Neuronal stem cell (in vitro differentiated cells): Measurements from ENCODE around the gene MEN1.
A peak's percentile ranks its signal among the peaks of the same experiment; 100 is the strongest.

ENCODE experiments used
- DNase-seq: peaks from one replicate; pipeline ENCODE4 v3.0.0-alpha.2; 2013; ENCODE audit warnings: low spot score
- H2AFZ ChIP-seq: one replicate; pipeline ENCODE4 v1.6.1; 2013; ENCODE audit warnings: mild to moderate bottlenecking, low read length, inconsistent platforms
- H2AK5ac ChIP-seq: 2 replicates; pipeline ENCODE4 v1.6.1; 2013; ENCODE audit warnings: low read depth, mild to moderate bottlenecking, inconsistent platforms, low read length, moderate library complexity, mixed read lengths
- H2BK120ac ChIP-seq: 2 replicates; pipeline ENCODE4 v1.6.1; 2013; ENCODE audit warnings: low read depth, mild to moderate bottlenecking, inconsistent platforms, low read length, moderate library complexity, mixed read lengths
- H2BK12ac ChIP-seq: one replicate; pipeline ENCODE4 v1.6.1; 2013; ENCODE audit warnings: low read length, inconsistent platforms
- H2BK15ac ChIP-seq: 2 replicates; pipeline ENCODE4 v1.6.1; 2013; ENCODE audit warnings: mild to moderate bottlenecking, low read length, inconsistent platforms, mixed read lengths
- H2BK5ac ChIP-seq: one replicate; pipeline ENCODE4 v1.6.1; 2013; ENCODE audit warnings: inconsistent platforms, mild to moderate bottlenecking, low read length, moderate library complexity
- H3K14ac ChIP-seq: one replicate; pipeline ENCODE4 v1.6.1; 2013; ENCODE audit warnings: low read length, inconsistent platforms
- H3K18ac ChIP-seq: 2 replicates; pipeline ENCODE4 v1.6.1; 2013; ENCODE audit warnings: low read length, inconsistent platforms
- H3K23ac ChIP-seq: 2 replicates; pipeline ENCODE4 v1.6.1; 2013; ENCODE audit warnings: low read depth, mild to moderate bottlenecking, mixed read lengths, low read length, inconsistent platforms; ENCODE audit not compliant: poor library complexity
- H3K27ac ChIP-seq: replicated peaks from 3 replicates; pipeline ENCODE4 v1.5.1; 2013; ENCODE audit warnings: low read length, inconsistent platforms
- H3K27me3 ChIP-seq, 3 experiments: 2 replicates each; pipeline ENCODE4 v1.6.1; 2013; ENCODE audit warnings: low read length in 3 of 3, mild to moderate bottlenecking in 2 of 3, inconsistent platforms in 1 of 3, low read depth in 1 of 3, mixed read lengths in 1 of 3, moderate library complexity in 1 of 3; ENCODE audit not compliant: control insufficient read depth in 3 of 3, insufficient read depth in 3 of 3
- H3K36me3 ChIP-seq, 2 donors: replicated peaks in 1 of 2; 2 replicates each; pipeline ENCODE4 v1.6.1; 2013; ENCODE audit warnings: low read length in 2 of 2; ENCODE audit not compliant: control insufficient read depth in 2 of 2, insufficient read depth in 2 of 2
- H3K4ac ChIP-seq: 2 replicates; pipeline ENCODE4 v1.6.1; 2013; ENCODE audit warnings: inconsistent platforms, mild to moderate bottlenecking, low read length, moderate library complexity
- H3K4me1 ChIP-seq, 2 donors: 1 replicate in 1 of 2; 2 replicates in 1 of 2; pipeline ENCODE4 v1.6.1; 2013; ENCODE audit warnings: low read length in 2 of 2, low read depth in 1 of 2; ENCODE audit not compliant: control insufficient read depth in 2 of 2, insufficient read depth in 1 of 2
- H3K4me2 ChIP-seq: one replicate; pipeline ENCODE4 v1.6.1; 2013; ENCODE audit warnings: mild to moderate bottlenecking, low read length, inconsistent platforms; ENCODE audit not compliant: insufficient read depth, poor library complexity, severe bottlenecking
- H3K4me3 ChIP-seq, 2 donors: 2 replicates each; pipeline ENCODE4 v1.5.1; 2013; ENCODE audit warnings: low read length in 2 of 2, mild to moderate bottlenecking in 2 of 2, inconsistent platforms in 1 of 2, moderate library complexity in 1 of 2
- H3K79me1 ChIP-seq: one replicate; pipeline ENCODE4 v1.6.1; 2013; ENCODE audit warnings: low read depth, mild to moderate bottlenecking, inconsistent platforms, low read length, moderate library complexity
- H3K9ac ChIP-seq: one replicate; pipeline ENCODE4 v1.6.1; 2013; ENCODE audit warnings: mild to moderate bottlenecking, low read depth, low read length, inconsistent platforms; ENCODE audit not compliant: poor library complexity
- H3K9me3 ChIP-seq, 2 donors: replicated peaks in 1 of 2; 2 replicates each; pipeline versions ENCODE3 to v1.6.1; 2013; ENCODE audit warnings: low read length in 2 of 2, mild to moderate bottlenecking in 2 of 2, inconsistent platforms in 1 of 2, low read depth in 1 of 2, mixed read lengths in 1 of 2, moderate library complexity in 1 of 2; ENCODE audit not compliant: control insufficient read depth in 2 of 2, insufficient read depth in 1 of 2
- H4K8ac ChIP-seq: one replicate; pipeline ENCODE4 v1.6.1; 2013; ENCODE audit warnings: low read depth, mild to moderate bottlenecking, inconsistent platforms, low read length, moderate library complexity
- H4K91ac ChIP-seq: one replicate; pipeline ENCODE4 v1.6.1; 2013; ENCODE audit warnings: low read length, low read depth, mild to moderate bottlenecking, inconsistent platforms; ENCODE audit not compliant: poor library complexity
- WGBS, 2 donors: extraction: QIAGEN DNeasy Blood & Tissue Kit; methylation state at CpG; one replicate each; pipeline ENCODE4 v1.1.7; 2013; ENCODE audit warnings: missing lambda C conversion rate in 2 of 2, mixed read lengths in 1 of 2; ENCODE audit not compliant: insufficient read length in 2 of 2, insufficient replicate concordance in 1 of 2; ENCODE audit errors: extremely low coverage in 2 of 2; 5-methylcytosine and 5-hydroxymethylcytosine counted together

Gene MEN1

DNA sequence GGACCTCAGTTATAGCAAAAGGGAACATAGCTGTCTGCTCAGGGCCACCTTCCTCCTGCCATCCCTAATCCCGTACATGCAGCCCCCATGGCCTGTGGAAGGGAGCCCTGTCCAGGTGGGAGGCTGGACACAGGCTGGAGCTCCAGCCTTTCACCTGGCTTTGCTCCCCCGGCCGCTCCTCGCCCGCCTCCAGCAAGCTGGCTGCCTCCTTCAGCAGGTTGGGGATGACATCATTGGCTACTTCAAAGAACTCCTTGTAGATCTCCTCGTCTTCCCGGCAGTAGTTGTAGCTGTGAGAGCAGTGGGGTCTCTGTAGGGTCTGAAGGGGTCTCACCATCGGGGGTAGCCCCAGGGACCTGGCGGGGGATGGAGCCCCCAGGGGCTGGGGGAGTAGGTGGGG, 4.9 kb downstream of the MEN1 start:
- no peak overlapping the region for H3K4me2 ChIP-seq
- H3K9ac ChIP-seq: no peak overlapping the region
- no peak overlapping the region for H3K4ac ChIP-seq
- H2BK5ac ChIP-seq: no peak overlapping the region
- H3K9me3 ChIP-seq: no peaks in the 10 kb centered on the region
- no peaks in the 10 kb centered on the region for H3K27me3 ChIP-seq
- H2BK120ac ChIP-seq: no peak overlapping the region
- peaks cover 10% of the 10 kb centered on the region for H3K79me1 ChIP-seq
- no peak overlapping the region for H4K8ac ChIP-seq
- H2AK5ac ChIP-seq: no peak overlapping the region
- no peak overlapping the region for H3K18ac ChIP-seq
- no peak overlapping the region for H3K4me3 ChIP-seq
- peaks cover 14 to 15% of the 10 kb centered on the region in 2 donors for H3K4me1 ChIP-seq
- no peak for DNase-seq
- no peak overlapping the region for H2AFZ ChIP-seq
- no peak overlapping the region for H2BK15ac ChIP-seq
- peak overlapping the region; percentile 80 for H3K23ac ChIP-seq
- H3K36me3 ChIP-seq: peaks cover 31 to 52% of the 10 kb centered on the region in 2 donors
- WGBS, 2 donors: no CpG with 5 or more reads among the region's 9 CpGs
- H4K91ac ChIP-seq: no peak overlapping the region
- no peak overlapping the region for H3K27ac ChIP-seq
- H3K14ac ChIP-seq: no peak overlapping the region
- no peak overlapping the region for H2BK12ac ChIP-seq

DNA sequence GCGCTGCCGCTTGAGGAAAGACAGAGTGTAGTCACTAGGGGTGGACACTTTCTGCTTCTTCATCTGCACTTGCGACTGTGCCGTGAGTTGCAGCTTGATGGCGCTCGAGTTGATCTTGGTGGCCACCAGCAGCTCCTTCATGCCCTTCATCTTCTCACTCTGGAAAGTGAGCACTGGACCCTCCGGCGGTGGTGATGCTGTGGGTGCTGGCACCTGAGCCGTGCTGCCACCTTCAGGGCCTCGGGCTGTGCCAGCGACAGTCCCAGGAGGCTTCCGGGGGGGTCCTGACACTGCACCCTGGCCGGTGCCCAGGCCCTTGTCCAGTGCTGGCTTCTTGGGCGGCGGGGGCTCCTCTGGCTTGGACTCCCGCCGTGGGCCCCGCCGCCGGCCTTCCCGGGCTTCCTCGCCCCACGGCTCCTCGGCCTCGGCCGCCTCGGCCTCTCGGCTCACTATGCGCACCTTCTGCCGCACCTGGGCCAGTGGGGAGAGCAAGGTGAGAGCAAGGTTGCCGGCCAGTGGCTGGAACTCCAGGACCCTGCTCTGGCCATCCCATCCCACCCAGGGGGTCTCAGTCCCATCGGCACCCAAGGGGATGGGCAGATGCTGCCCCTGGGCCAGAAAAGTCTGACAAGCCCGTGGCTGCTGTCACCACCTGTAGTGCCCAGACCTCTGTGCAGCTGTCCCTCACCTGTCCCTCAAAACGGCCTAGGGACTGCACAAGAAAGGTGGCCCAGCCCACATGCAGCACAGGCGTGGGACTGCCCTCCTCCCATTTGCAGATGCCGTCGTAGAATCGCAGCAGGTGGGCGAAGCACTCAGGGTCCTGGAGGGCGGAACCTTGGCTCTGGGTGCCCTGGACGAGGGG, 5.8 kb downstream of the MEN1 start:
- peaks cover 11 to 14% of the 10 kb centered on the region in 2 donors for H3K4me1 ChIP-seq
- no peak overlapping the region for H3K4me2 ChIP-seq
- no peak overlapping the region for H3K4ac ChIP-seq
- H3K9ac ChIP-seq: no peak overlapping the region
- H3K79me1 ChIP-seq: peaks cover 9% of the 10 kb centered on the region
- H4K91ac ChIP-seq: no peak overlapping the region
- no peak overlapping the region for H2BK120ac ChIP-seq
- no peak overlapping the region for H2AFZ ChIP-seq
- no CpG with 5 or more reads among the region's 41 CpGs for WGBS, 2 donors
- peak overlapping the region in 1 of 2 donors; percentile 43 for H3K4me3 ChIP-seq
- peak overlapping the region; percentile 6 for H3K18ac ChIP-seq
- H2BK12ac ChIP-seq: peak overlapping the region; percentile 73
- H2AK5ac ChIP-seq: peak overlapping the region; percentile 46
- no peak overlapping the region for H4K8ac ChIP-seq
- no peak overlapping the region for H3K27ac ChIP-seq
- peak overlapping the region; percentile 21 for H3K14ac ChIP-seq
- no peaks in the 10 kb centered on the region for H3K9me3 ChIP-seq
- H2BK15ac ChIP-seq: no peak overlapping the region
- H3K23ac ChIP-seq: no peak overlapping the region
- H3K27me3 ChIP-seq: no peaks in the 10 kb centered on the region
- no peak for DNase-seq
- H2BK5ac ChIP-seq: peak overlapping the region; percentile 53
- peaks cover 31 to 52% of the 10 kb centered on the region in 2 donors for H3K36me3 ChIP-seq

DNA sequence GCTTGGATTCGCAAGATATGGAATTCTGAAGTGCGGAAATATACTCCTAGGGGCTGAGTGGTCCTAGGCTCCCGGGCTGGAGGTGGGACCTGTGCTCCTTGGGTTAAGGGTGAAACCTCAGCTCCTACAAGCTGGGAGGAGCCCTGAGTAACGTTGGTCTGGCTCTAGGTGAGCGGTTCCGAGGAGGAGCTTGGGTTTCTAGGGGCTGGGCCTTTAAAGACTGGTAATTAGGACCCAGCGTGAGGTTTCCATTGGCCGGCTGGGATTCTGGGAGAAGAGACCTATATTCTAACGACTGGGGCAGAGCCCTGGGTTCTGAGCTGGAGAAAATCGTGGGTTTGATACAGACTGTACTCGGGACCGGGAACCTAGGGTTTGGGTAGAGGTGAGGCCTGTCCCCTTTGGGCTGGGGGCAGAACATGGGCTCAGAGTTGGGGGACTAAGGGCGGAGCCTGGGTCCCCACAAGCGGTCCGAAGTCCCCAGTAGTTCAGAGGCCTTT, 6.5 kb downstream of the MEN1 start:
- Histone ChIP-seq H3K18ac (peak overlapping the region; percentile 83), H2BK12ac (peak overlapping the region; percentile 73), H3K27ac (peak overlapping the region; percentile 69), H3K23ac (no peak overlapping the region), H4K8ac (no peak overlapping the region), H3K36me3 (peaks cover 31 to 47% of the 10 kb centered on the region in 2 donors), H2BK120ac (no peak overlapping the region), H2AK5ac (peak overlapping the region; percentile 46), H3K79me1 (peaks cover 7% of the 10 kb centered on the region), H4K91ac (no peak overlapping the region), H3K14ac (no peak overlapping the region), H2BK5ac (peak overlapping the region; percentile 53), H3K27me3 (no peaks in the 10 kb centered on the region), H3K4me2 (peak overlapping the region; percentile 69), H3K9ac (peak overlapping the region; percentile 30), H3K4me1 (peaks cover 7 to 10% of the 10 kb centered on the region in 2 donors), H3K9me3 (no peaks in the 10 kb centered on the region), H2BK15ac (no peak overlapping the region), H2AFZ (peak overlapping the region; percentile 75), H3K4me3 (peak overlapping the region; percentile 16 to 43), H3K4ac (no peak overlapping the region)
- no CpG with 5 or more reads among the region's 15 CpGs for WGBS, 2 donors
- DNase-seq: no peak

DNA sequence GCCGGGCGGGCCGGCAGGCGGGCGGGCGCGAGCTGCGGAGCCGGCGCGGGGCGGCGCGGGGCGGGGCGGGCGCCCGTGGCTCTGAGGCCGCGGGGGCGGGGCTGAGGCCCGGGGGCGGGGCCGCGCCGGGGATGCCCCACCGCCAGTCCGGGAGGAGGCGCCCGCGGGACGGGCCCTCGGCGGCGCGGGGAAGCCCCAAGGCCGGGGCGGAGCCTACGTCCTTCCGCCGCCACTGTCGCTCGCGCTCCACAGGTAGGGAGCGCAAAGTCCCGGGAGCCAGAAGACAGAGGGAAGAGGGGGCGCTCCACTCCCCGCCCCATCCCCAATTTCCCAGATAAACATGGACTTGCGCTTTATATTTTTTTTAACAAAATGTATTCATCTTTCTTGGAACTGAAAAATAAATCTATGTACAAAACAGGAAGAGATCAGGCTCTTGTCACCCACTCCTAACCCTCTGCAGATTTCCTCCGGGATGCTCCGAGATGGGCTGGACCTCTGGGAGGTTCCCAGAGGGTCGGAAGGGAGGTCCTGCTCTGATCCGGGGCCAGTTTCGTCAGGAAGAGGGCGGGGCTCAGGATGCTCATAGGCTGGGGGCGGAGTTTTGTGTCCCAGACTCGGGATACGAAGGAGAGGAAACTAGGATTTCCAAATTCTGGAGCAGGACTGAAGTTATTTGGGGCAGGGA, 7.0 kb downstream of the MEN1 start, which contains the start of gene MAP4K2:
MAP4K2 (minus strand) TSS at position 57 of the 688 bp plus-strand sequence. CDS start 65 bp downstream, outside the sequence.
- H3K4me1 ChIP-seq: peaks cover 7 to 10% of the 10 kb centered on the region in 2 donors
- peaks cover 7% of the 10 kb centered on the region for H3K79me1 ChIP-seq
- peak within 1 kb of the TSS; percentile 94 for H2BK12ac ChIP-seq
- H4K8ac ChIP-seq: no peak within 1 kb of the TSS
- DNase-seq: peak; percentile 84
- no peaks in the 10 kb centered on the region for H3K9me3 ChIP-seq
- H3K27ac ChIP-seq: peak within 1 kb of the TSS; percentile 69
- peaks cover 31 to 44% of the 10 kb centered on the region in 2 donors for H3K36me3 ChIP-seq
- peak within 1 kb of the TSS; percentile 98 for H2AK5ac ChIP-seq
- peak within 1 kb of the TSS; percentile 84 for H2AFZ ChIP-seq
- peak within 1 kb of the TSS; percentile 84 for H3K9ac ChIP-seq
- peak within 1 kb of the TSS; percentile 43 to 89 for H3K4me3 ChIP-seq
- H3K23ac ChIP-seq: peak within 1 kb of the TSS; percentile 95
- peak within 1 kb of the TSS; percentile 97 for H3K18ac ChIP-seq
- no CpG with 5 or more reads among the region's 58 CpGs for WGBS, 2 donors
- no peak within 1 kb of the TSS for H3K4ac ChIP-seq
- H2BK120ac ChIP-seq: no peak within 1 kb of the TSS
- H2BK5ac ChIP-seq: peak within 1 kb of the TSS; percentile 53
- H2BK15ac ChIP-seq: peak within 1 kb of the TSS; percentile 67
- H3K27me3 ChIP-seq: no peaks in the 10 kb centered on the region
- peak within 1 kb of the TSS; percentile 80 for H3K4me2 ChIP-seq
- H4K91ac ChIP-seq: no peak within 1 kb of the TSS
- peak within 1 kb of the TSS; percentile 71 for H3K14ac ChIP-seq
